NCI-H510A (cell line): ENCODE results near the gene PCBP3.
"Not testable (repeated sequence)": the region's sequence is repeated elsewhere in the genome, so short reads cannot be mapped to it uniquely, and the experiment has no call there.

Experiments used
- DNase-seq: peaks from one replicate; lab custom pipeline; 2025; lab: John Stamatoyannopoulos, UW

PCBP3 gene

GRCh38 chr21:45894450-45894825 is 250.9 kb downstream of the PCBP3 start:
- DNase-seq: no peak

DNA sequence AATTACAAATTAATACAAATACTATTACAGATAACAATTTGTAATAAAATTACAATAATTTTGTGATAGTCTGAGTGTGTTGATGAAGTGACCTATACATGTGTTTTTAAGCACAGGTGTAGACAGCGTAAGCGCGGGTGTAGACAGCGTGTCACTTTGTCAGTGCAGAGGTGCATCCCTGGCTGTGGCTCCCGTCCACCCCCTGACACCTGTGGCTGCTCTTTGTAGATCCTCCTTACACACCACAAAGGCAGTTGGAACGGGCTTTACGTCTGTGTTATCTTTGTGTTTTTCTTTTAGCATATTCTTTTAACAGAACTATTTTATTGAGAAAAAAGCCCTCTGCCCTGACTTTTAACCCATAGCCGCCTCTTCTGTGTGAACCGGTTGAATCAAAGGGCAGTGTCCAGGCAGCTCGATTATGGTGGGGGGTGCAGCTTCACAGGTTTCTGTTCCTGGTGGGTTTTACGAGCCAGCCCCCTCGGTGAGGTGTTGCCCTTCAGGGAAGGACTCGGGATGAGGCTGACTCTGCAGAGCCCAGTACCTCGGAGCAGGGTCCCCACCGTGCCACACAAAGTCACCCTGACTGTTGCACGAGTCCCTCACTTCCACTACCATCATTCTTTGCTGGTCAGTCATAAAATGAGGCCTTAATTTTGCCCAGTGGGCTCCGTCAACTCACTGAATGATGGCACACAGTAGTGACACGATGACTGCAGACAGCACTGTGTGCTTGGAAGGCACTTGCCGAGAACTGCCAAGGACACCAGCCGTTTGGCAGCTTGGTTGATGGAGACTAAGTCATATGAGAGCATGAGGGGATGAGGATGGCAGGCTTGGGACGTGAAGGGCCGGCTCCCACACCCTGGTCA is 251.6 kb downstream of the PCBP3 start:
- no peak for DNase-seq

DNA sequence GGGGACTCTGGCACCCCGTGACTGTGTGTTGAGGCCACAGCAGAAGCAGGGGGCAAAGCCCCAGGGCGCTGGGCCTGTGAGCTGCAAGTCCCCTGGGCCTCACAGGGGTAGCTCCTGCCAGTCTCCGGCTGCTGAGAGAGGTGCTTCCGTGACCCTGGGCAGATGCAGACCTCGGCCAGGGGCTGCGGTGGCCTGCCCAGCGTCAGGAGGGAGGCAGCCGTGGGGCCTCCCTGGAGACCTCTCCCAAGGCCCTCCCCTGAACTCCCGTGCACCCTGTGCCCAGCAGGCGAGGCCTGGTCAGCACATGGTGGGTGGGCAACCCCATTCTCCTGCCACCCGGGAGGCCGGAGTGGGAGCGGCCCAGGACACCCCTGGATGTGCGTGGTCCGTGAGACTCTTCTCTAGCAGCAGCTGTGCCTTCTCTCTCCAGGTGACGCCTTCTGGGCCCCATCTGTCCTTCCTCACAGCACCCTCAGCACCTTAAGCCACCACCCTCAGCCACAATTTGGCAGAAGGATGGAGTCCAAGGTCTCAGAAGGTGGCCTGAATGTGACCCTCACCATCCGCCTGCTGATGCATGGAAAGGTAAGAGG is 252.3 kb downstream of the PCBP3 start:
- no peak for DNase-seq

DNA sequence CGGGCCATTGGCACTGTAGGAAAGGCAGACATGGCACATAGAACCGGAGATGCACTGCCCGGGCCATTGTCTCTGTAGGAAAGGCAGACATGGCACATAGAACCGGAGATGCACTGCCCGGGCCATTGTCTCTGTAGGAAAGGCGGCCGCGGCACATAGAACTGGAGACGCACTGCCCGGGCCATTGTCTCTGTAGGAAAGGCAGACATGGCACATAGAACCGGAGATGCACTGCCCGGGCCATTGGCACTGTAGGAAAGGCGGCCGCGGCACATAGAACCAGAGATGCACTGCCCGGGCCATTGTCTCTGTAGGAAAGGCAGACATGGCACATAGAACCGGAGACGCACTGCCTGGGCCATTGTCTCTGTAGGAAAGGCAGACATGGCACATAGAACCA is 252.9 kb downstream of the PCBP3 start:
- not testable (repeated sequence) for DNase-seq

GRCh38 chr21:45897191-45898027 is 253.9 kb downstream of the PCBP3 start:
- no peak for DNase-seq

DNA sequence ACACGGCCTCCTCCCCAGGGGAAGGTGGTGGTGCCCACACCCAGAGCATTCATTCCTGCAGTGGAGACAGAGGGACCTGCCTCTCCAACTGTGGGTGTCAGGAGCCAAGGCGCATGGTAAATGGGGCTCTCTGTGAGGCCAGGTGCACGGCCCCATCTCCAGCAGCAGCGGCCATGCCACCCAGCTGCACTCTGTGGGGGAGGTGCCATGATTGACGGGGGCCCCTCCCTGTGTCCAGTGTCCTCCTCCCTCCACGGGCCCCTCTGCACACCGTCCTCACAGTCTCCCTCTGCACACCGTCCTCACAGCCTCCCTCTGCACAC is 254.5 kb downstream of the PCBP3 start:
- no peak for DNase-seq

DNA sequence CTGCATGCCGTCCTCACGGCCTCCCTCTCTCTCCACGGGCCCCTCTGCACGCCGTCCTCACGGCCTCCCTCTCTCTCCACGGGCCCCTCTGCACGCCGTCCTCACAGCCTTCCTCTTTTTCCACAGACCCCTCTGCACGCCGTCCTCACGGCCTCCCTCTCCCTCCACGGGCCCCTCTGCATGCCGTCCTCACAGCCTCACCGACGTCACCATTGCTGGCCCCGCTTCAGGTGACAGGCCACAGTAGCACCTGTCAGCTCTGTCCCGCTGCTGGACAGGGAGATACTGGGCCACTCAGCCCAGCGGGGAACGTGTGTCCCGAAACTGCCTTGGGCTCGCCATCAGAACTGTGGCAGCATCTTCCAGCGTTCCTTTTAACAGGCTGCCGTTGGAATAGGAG is 255.3 kb downstream of the PCBP3 start:
- DNase-seq: no peak

GRCh38 chr21:45899317-45900033 is 255.9 kb downstream of the PCBP3 start:
- no peak for DNase-seq

- DNase-seq: no peak
Observed at GRCh38 chr21:45900034-45900868, 256.7 kb downstream of the PCBP3 start.

- no peak for DNase-seq
Observed at GRCh38 chr21:45901061-45901690, 257.7 kb downstream of the PCBP3 start.

DNA sequence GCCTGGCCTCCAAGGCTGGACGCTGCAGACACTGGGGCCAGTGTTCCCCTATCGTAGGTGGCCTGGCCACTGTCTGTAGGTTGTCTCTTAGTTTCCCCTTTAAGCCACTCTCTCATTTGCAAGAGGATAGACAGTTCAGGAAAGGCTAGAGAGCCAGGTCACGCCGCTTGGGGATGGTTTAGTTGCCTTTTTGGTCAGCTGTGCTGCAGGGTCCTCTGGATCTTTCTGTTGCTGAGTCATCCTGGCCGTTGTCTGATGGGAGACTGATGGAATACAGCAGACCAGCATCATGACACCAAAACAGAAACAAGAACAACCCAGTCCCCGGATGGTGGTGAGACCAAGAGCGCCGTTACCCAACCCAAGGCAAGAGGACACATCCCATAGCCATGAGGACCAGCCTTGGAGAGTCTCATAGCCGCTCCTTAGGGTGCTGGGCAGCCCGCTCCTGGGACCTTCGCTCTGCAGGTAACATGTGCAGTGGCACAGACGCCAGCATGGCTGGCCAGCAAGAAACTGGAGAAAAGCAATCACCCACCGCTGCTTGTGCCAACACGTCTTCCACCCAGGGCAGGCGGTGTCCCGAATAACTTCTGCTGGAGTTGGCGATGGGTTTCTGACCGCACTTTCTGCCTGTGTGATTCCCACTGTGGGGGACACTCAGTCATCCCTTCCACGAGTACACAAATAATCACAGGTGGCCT is 258.9 kb downstream of the PCBP3 start:
- DNase-seq: no peak

DNA sequence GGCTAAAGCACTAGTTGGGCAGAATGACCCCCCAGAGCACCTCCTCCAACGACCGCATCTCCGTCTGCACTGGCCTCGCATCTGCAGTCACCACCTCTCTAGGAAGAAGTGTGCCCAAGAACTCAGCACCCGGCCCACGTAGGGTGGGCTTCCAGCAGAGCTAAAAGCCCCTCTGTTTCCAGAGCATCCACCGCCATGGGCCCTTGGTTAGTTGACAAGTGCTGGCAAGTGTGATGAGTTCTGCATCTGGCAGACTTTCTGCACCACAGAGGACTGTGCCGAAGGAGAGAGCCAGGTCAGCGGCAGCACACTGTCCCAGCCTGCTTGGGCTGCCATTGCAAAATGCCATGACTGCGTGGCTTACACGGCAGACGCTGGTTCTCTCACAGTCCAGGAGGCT is 261.7 kb downstream of the PCBP3 start:
- no peak for DNase-seq

DNA sequence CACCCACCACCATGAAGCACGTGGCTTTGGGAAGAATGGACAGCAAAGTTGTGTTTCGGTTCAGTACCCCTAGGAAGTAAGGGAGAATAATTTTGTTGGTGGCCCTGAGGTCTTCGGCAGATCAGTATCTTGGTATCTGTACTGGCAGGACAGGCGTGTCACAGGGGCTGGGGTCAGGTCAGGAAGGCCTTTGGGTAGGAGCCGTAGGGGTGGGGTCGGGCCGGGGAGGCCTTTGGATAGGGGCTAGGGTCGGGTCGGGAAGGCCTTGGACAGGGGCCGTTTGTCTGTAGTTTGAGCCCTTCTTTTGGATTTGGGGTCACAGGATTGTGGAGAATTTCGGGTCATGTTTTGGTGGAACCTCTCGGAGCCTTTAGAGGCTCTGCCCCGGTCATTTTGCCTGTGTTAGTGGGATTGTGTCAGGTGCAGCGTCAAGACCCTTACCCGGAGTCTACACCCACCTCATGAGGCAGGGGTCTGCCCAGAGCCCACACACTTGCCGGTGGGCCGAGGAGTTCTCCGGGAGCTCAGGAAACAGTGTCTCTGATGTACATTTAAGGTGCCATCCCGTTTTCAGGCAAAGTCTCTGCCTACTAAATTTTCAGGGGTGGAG is 262.8 kb downstream of the PCBP3 start:
- no peak for DNase-seq

DNA sequence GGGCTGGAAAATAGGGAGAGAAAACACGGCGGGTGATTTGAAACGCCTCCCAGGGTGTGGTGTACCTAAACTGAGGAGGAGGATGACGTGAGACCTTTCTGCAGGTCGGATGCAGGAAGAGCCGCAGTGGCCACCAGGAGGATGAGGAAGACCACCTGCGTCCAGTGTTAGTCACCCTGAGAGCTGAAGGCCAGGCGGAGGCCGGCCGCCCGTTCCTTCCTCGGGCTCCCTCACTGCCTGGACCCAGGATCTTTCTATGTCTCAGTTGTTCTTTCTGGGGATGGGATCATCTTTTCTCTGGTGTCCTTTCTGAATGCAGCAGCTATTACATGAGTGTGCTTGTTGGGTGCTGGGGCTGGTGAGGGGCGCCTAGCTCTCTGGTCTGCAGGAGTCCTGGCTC is 263.3 kb downstream of the PCBP3 start:
- no peak for DNase-seq

DNA sequence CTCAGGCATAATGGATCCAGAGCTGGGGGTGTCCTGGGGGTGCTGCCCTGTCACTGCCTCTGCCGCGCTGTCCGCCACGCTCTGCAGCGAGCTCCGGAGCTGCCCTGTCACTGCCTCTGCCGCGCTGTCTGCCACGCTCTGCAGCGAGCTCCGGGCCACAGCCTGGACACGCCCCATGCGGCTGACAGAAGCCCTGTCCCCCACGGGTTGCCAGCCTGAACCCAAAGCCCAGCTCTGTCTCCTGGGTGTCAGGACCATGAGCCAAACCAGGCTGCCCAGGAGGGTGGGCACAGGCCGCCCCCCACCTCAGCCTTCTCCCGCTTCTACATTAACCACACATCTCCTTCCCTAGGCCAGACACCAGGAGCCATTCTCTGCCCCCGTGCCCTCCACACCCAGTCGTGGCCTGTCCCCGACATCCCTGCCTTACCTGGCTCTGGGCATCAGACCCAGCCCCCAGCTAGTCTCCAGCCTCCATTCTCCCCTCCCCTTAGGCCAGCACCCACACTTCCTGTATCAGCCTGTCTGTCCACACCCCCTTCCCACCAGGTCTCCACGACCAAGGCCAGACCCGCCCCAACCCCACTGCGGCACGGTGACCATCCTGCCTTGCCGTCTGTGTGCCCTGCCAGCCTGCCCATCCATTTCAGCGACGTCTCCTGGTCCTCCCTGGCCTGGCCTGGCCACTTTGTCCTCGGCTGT is 265.2 kb downstream of the PCBP3 start:
- no peak for DNase-seq

DNA sequence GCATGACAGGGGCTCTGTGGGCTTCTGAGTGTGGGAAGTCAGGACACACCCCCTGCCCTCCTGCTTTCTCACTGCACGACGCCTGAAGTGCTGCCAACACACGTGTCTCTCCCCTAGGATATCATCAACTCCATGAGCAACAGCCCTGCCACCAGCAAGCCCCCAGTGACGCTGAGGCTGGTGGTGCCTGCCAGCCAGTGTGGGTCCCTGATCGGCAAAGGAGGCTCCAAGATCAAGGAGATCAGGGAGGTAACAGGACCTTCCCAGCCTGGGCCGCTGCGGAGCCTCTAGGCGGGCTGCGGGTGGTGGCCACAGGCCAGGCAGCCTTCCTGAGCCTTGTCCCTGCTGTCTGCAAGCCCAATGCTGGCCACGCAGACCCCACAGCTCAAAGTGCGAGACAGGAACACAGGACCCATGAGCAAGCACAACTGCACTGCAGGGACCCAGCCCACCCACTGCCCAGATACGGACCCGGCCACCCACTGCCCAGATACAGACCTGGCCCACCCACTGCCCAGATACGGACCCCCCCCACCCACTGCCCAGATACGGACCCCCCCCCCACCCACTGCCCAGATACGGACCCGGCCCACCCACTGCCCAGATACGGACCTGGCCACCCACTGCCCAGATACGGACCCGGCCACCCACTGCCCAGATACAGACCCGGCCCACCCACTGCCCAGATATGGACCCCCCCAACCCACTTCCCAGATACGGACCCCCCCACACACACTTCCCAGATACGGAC is 265.9 kb downstream of the PCBP3 start:
- DNase-seq: no peak

GRCh38 chr21:45910155-45910547 is 266.6 kb downstream of the PCBP3 start:
- DNase-seq: no peak

- no peak for DNase-seq
Observed at GRCh38 chr21:45910548-45911221, 267.2 kb downstream of the PCBP3 start.
